ENCODE measurements around the gene PGAM5. TPM values are rescaled to one million over a fixed set of nuclear protein-coding genes. Genes with fewer than 3 reads are reported as not detected.
A peak's percentile ranks its signal among the peaks of the same experiment; 100 is the strongest.

The PGAM5 gene
- total RNA-seq, 1 donor from 2014 or later: 80.7 TPM

DNA sequence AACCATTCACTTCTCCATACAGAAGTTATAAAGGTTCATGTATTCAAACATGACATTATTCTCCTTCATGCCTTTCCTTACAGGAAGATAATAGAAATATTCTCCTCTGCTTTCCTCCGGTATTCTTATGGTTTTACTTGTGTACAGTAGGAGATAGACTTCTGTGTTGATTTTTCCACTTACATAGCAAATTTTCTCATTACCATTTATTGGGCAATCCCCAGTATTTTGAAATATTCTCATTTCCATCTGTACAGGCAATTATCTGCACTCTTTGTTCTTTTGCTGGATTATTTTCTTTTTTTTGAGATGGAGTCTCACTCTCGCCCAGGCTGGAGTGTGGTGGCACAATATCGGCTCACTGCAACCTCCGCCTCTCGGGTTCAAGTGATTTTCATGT lies 12.3 kb upstream of the PGAM5 start:
- Mint-ChIP-seq H3K9me3 (no peaks in the 10 kb centered on the region), H3K27ac (no peak overlapping the region), H3K36me3 (ENCODE audit: low read depth) (peaks cover 34% of the 10 kb centered on the region), H3K27me3 (ENCODE audit: low read depth) (no peaks in the 10 kb centered on the region), H3K4me1 (ENCODE audit: low read depth) (peaks cover 3% of the 10 kb centered on the region), H3K4me3 (ENCODE audit: low read depth) (no peak overlapping the region)
- intact Hi-C loops (cut with micrococcal nuclease): no loop called here
- DNase-seq (ENCODE audit: low spot score): no peak

DNA sequence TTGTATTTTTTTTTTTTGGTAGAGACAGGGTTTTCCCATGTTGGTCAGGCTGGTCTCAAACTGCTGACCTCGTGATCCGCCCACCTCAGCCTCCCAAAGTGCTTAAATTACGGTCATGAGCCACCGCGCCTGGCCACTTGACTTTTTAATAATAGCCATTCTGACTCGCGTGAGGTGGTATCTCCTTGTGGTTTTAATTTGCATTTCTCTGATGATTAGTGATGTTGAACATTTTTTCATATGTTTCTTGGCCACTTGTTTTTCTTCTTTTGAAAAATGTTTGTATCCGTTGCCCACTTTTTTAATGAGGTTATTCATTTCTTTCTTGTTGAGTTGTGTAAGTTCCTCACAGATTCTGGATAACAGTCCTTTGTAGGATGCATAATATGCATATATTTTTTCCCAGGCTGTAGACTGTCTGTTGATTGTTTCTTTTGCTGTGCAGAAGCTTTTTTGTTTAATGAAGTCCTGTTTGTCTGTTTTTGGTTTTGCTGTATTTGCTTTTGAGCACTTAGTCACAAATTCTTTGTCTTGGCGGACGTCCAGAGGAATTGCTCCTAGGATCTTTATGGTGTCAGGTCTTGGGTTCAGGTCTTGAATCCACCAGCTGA lies 10.3 kb upstream of the PGAM5 start:
- Mint-ChIP-seq H3K27ac (no peak overlapping the region), H3K27me3 (ENCODE audit: low read depth) (no peaks in the 10 kb centered on the region), H3K4me3 (ENCODE audit: low read depth) (no peak overlapping the region), H3K36me3 (ENCODE audit: low read depth) (peaks cover 48% of the 10 kb centered on the region), H3K9me3 (no peaks in the 10 kb centered on the region), H3K4me1 (ENCODE audit: low read depth) (peaks cover 3% of the 10 kb centered on the region)
- intact Hi-C loops (cut with micrococcal nuclease): no loop called here
- DNase-seq (ENCODE audit: low spot score): no peak

DNA sequence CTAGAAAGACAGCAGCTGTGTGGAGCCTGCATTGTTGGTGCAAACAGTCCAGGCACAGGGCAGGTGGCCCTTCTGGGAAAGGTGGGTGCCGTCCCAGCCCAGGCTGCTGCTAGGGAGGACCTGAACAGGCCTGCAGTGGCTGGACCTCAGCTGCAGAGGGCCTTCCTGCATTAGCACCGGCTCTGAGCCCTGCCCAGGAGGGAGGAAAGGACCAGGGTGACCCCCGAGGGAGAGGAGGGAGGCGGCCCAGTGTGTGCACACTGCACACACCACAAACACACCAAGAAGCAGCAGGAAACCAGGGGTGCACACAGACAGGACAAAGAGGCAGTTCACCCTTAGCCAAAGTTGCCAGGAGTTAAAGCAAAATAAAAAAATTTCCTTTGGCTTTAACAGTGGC lies 8.0 kb upstream of the PGAM5 start:
- DNase-seq (ENCODE audit: low spot score): no peak
- H3K4me3 Mint-ChIP-seq (ENCODE audit: low read depth): no peak overlapping the region
- no peaks in the 10 kb centered on the region for H3K27me3 Mint-ChIP-seq (ENCODE audit: low read depth)
- peaks cover 3% of the 10 kb centered on the region for H3K4me1 Mint-ChIP-seq (ENCODE audit: low read depth)
- intact Hi-C loops (cut with micrococcal nuclease): no loop called here
- H3K36me3 Mint-ChIP-seq (ENCODE audit: low read depth): peaks cover 47% of the 10 kb centered on the region
- no peaks in the 10 kb centered on the region for H3K9me3 Mint-ChIP-seq
- no peak overlapping the region for H3K27ac Mint-ChIP-seq

DNA sequence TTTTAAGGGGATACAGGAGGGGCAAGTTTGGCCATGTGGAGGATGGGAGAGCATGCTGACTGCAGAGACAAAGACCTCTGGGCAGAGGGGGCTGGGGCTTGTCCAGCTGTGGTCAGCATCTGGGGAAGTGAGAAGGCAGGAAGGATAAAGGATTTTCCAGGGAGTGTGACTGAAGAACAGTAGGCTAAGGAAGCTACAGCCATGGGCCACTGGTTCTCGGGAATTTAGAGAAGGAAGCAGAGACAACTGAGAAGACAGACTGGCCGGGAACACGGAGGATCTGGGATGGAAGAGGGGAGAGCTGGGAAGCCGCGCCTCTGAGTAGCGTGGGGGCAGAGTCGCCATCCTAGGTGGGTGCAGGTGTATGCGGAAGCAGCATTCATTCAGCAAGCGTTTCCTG lies 7.0 kb upstream of the PGAM5 start:
- intact Hi-C loops (cut with micrococcal nuclease): no loop called here
- no peaks in the 10 kb centered on the region for H3K9me3 Mint-ChIP-seq
- H3K4me1 Mint-ChIP-seq (ENCODE audit: low read depth): peaks cover 3% of the 10 kb centered on the region
- peaks cover 44% of the 10 kb centered on the region for H3K36me3 Mint-ChIP-seq (ENCODE audit: low read depth)
- no peak overlapping the region for H3K27ac Mint-ChIP-seq
- H3K27me3 Mint-ChIP-seq (ENCODE audit: low read depth): no peaks in the 10 kb centered on the region
- DNase-seq (ENCODE audit: low spot score): no peak
- H3K4me3 Mint-ChIP-seq (ENCODE audit: low read depth): no peak overlapping the region

DNA sequence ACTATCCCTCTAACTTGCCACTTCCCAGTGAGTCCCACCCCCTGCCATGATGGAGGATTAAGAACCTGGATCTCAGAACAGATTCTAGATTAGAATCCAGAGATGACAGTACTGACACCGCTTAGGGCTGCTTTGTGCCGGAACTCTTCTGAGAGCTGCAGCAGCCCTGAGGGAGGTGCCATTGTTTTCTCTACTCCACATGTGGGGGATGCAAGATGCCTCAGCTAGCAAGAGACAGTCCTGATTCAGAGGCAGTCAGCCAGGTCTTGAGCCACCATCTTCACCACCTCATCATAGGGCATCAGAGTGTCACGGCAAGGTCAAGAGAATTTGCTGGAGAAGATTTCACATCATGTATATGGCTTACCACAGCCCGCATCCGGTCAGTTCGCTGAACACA lies 3.4 kb upstream of the PGAM5 start:
- intact Hi-C loops (cut with micrococcal nuclease): no loop called here
- H3K4me1 Mint-ChIP-seq (ENCODE audit: low read depth): peaks cover 7% of the 10 kb centered on the region
- peak overlapping the region; percentile 17 for H3K4me3 Mint-ChIP-seq (ENCODE audit: low read depth)
- DNase-seq (ENCODE audit: low spot score): no peak
- H3K9me3 Mint-ChIP-seq: no peaks in the 10 kb centered on the region
- H3K27me3 Mint-ChIP-seq (ENCODE audit: low read depth): no peaks in the 10 kb centered on the region
- H3K36me3 Mint-ChIP-seq (ENCODE audit: low read depth): peaks cover 33% of the 10 kb centered on the region
- H3K27ac Mint-ChIP-seq: no peak overlapping the region

DNA sequence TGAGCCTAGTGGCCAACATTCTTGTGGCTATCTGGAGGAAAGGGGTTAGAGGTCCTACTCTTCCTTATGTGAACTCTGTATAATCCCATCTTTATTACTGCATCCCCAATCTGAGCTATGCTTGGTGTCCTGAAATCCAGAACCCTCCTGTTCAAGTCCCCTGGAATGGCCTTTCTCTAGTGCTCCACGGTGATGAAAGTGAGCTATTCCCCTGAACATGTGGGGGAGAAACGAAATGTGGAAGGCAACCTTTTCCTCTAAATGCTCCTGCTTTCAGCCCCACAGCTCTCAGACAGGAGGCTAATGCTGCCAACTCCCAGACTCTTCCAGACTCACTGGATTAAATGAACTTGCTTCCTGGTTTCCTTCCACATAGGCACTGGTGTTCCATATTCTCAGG lies 2.5 kb upstream of the PGAM5 start:
- no peaks in the 10 kb centered on the region for H3K9me3 Mint-ChIP-seq
- no peak for DNase-seq (ENCODE audit: low spot score)
- H3K36me3 Mint-ChIP-seq (ENCODE audit: low read depth): peaks cover 34% of the 10 kb centered on the region
- H3K4me1 Mint-ChIP-seq (ENCODE audit: low read depth): peaks cover 9% of the 10 kb centered on the region
- no peaks in the 10 kb centered on the region for H3K27me3 Mint-ChIP-seq (ENCODE audit: low read depth)
- peak overlapping the region; percentile 53 for H3K27ac Mint-ChIP-seq
- intact Hi-C loops (cut with micrococcal nuclease): no loop called here
- H3K4me3 Mint-ChIP-seq (ENCODE audit: low read depth): no peak overlapping the region

DNA sequence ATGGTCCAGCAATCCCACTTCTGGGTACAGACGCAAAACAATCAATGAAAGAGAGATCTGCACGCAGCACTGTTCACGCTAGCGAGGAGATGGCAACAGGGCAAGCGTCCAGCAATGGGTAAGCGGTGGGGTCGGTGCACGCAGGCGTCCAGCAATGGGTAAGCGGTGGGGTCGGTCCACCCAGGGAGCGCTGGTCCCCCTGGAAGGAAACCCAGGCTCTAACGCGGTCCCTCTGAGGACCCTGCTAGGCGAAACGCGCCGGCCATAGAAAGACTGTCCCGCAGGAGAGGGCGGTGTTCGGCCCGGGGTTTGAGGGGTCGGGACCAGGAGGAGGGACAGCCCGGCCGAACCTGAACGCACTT lies 618 bp upstream of the PGAM5 start:
- H3K4me1 Mint-ChIP-seq (ENCODE audit: low read depth): peaks cover 12% of the 10 kb centered on the region
- no peaks in the 10 kb centered on the region for H3K9me3 Mint-ChIP-seq
- intact Hi-C loops (cut with micrococcal nuclease): loop anchor here (1.0 to 10.0 kb wide), 2 partner anchors 23 to 55 kb away; partner anchors contain the start of genes ANKLE2, POLE and PXMP2
- DNase-seq (ENCODE audit: low spot score): no peak
- peak overlapping the region; percentile 90 for H3K4me3 Mint-ChIP-seq (ENCODE audit: low read depth)
- H3K36me3 Mint-ChIP-seq (ENCODE audit: low read depth): peaks cover 29% of the 10 kb centered on the region
- H3K27ac Mint-ChIP-seq: peak overlapping the region; percentile 80
- H3K27me3 Mint-ChIP-seq (ENCODE audit: low read depth): no peaks in the 10 kb centered on the region

DNA sequence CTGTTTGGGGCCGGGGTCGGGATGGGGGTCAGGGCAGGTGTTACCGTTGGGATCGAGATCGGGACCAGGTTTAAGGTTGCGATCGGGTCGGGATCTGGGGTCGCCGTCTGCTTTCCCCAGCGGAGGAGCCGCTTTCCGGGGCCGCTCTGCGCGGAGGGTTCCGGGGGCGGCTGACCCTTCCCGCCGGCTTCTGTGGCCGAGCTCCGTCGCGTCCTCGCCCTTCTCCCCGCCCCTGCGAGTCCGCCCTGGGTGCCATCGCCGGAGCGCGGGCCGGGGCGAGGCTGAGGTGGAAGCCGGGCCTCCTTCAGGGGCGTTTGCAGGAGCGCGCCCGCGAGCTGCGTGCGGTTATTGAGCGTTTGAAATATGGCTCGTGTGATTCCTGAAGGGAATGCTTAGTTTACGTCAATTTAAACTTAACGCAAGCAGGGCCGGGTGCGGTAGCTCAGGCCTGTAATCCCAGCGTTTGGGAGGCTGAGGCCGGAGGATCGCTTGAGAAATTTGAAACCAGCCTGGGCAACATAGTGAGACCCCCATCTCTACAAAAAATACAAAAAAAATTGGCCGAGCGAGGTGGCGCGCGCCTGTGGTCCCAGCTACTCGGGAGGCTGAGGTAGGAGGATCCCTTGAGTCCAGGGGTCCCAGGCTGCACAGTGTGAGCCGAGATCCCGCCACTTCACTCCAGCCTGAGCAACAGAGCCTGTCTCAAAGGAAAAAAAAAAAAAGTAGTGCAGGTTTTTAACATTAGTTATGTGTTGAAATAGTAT lies 620 bp downstream of the PGAM5 start:
- Mint-ChIP-seq H3K4me3 (ENCODE audit: low read depth) (peak overlapping the region; percentile 85), H3K36me3 (ENCODE audit: low read depth) (peaks cover 26% of the 10 kb centered on the region), H3K4me1 (ENCODE audit: low read depth) (peaks cover 12% of the 10 kb centered on the region), H3K27ac (no peak overlapping the region), H3K9me3 (no peaks in the 10 kb centered on the region), H3K27me3 (ENCODE audit: low read depth) (no peaks in the 10 kb centered on the region)
- intact Hi-C loops (cut with micrococcal nuclease): loop anchor here (10.0 kb wide), 1 partner anchor 54 kb away; the partner anchor contains the start of gene ANKLE2
- no peak for DNase-seq (ENCODE audit: low spot score)

DNA sequence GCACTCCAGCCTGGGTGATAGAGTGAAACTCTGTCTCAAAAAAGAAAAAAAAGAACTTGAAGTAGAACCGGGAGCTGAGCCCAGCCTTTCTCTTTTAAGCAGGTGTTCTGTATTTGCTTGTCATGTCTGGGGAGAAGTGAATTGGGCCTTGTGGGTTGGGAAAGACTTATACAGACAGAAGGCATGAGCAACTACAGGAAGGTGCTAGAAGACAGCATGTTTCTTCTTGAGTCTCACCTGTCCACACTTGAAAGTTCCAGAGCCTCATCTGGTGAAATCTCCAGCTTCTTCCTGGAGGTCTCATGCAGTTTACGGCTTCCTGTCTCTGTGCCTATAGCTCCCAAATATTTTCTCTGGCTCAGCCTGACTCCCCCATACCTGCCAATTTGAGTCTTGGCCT lies 2.5 kb downstream of the PGAM5 start:
- Mint-ChIP-seq H3K9me3 (no peaks in the 10 kb centered on the region), H3K27ac (no peak overlapping the region), H3K36me3 (ENCODE audit: low read depth) (peaks cover 26% of the 10 kb centered on the region), H3K4me1 (ENCODE audit: low read depth) (peaks cover 13% of the 10 kb centered on the region), H3K4me3 (ENCODE audit: low read depth) (peak overlapping the region; percentile 39), H3K27me3 (ENCODE audit: low read depth) (no peaks in the 10 kb centered on the region)
- intact Hi-C loops (cut with micrococcal nuclease): loop anchor here (10.0 kb wide), 1 partner anchor 52 kb away; the partner anchor contains the start of gene ANKLE2
- DNase-seq (ENCODE audit: low spot score): no peak

DNA sequence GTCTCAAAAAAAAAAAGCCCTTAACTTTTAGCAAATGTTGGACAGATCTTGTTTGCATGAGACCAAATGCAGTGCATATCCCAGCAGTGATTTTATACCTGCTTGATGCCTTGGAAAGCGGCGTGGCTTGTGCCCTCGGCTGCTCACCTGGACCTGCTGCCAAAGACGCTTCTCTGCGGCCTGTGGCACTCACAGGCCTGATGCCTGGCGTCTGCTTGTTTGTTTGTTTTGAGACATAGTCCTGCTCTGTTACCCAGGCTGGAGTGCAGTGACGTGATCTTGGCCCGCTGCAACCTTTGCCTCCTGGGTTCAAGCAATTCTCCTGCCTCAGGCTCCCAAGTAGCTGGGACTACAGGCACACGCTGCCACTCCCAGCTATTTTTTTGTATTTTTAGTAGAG lies 5.2 kb downstream of the PGAM5 start:
- no peak for DNase-seq (ENCODE audit: low spot score)
- Mint-ChIP-seq H3K4me1 (ENCODE audit: low read depth) (peaks cover 10% of the 10 kb centered on the region), H3K4me3 (ENCODE audit: low read depth) (no peak overlapping the region), H3K36me3 (ENCODE audit: low read depth) (peaks cover 40% of the 10 kb centered on the region), H3K9me3 (no peaks in the 10 kb centered on the region), H3K27me3 (ENCODE audit: low read depth) (no peaks in the 10 kb centered on the region), H3K27ac (no peak overlapping the region)
- intact Hi-C loops (cut with micrococcal nuclease): loop anchor here (10.0 kb wide), 1 partner anchor 49 kb away; the partner anchor contains the start of gene ANKLE2

DNA sequence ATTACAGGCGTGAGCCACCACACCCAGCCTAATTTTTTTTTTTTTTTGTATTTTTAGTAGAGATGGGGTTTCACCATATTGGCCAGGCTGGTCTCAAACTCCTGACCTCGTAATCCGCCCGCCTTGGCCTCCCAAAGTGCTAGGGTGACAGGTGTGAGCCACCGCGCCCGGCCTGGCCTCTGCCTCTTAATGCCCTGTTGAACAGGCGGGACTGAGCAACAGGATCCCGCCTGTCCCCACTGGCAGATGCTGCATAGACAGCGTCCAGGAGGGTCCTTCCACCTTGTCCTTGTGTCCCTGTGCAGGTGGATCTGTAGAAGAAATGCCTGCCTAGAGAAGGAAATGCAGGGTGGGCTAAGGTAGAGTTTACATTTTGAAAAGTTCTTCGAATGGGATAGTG lies 5.7 kb downstream of the PGAM5 start:
- intact Hi-C loops (cut with micrococcal nuclease): loop anchor here (10.0 kb wide), 1 partner anchor 48 kb away; the partner anchor contains the start of gene ANKLE2
- H3K9me3 Mint-ChIP-seq: no peaks in the 10 kb centered on the region
- no peak overlapping the region for H3K4me3 Mint-ChIP-seq (ENCODE audit: low read depth)
- H3K36me3 Mint-ChIP-seq (ENCODE audit: low read depth): peaks cover 45% of the 10 kb centered on the region
- peaks cover 10% of the 10 kb centered on the region for H3K4me1 Mint-ChIP-seq (ENCODE audit: low read depth)
- H3K27ac Mint-ChIP-seq: no peak overlapping the region
- no peaks in the 10 kb centered on the region for H3K27me3 Mint-ChIP-seq (ENCODE audit: low read depth)
- no peak for DNase-seq (ENCODE audit: low spot score)

DNA sequence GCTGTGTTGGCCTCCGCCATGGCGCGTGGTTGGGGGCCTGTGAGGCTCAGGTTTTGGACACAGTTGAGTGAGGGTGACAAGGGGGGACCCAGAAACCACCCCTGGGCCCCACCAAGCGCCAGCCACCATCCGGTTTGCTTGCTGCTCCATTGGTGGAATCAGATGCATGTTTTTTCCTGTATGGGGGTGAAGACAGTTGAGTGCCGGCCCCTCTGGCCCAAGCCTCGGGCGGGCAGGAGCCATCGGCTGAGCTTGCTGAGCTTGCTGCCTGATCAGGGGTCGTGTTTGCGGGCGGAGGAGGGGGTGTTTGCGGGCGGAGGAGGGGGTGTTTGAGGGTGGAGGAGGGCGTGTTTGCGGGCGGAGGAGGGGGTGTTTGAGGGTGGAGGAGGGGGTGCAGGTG lies 6.4 kb downstream of the PGAM5 start:
- intact Hi-C loops (cut with micrococcal nuclease): loop anchor here (10.0 kb wide), 1 partner anchor 48 kb away; the partner anchor contains the start of gene ANKLE2
- H3K4me3 Mint-ChIP-seq (ENCODE audit: low read depth): no peak overlapping the region
- H3K27me3 Mint-ChIP-seq (ENCODE audit: low read depth): no peaks in the 10 kb centered on the region
- no peak overlapping the region for H3K27ac Mint-ChIP-seq
- H3K36me3 Mint-ChIP-seq (ENCODE audit: low read depth): peaks cover 49% of the 10 kb centered on the region
- DNase-seq (ENCODE audit: low spot score): no peak
- H3K4me1 Mint-ChIP-seq (ENCODE audit: low read depth): peaks cover 8% of the 10 kb centered on the region
- H3K9me3 Mint-ChIP-seq: no peaks in the 10 kb centered on the region

Measured in activated T-helper 2 cell treated with anti-CD3 and anti-CD28 coated beads, Interferon-gamma antibody, Interleukin-2, Interleukin-4, amounts not matched to agents 10 μg/mL and 5 μg/mL and 100 μg/mL, durations not matched to agents 14 hours and 24 hours and 36 hours (primary cell).